ENCODE data around the gene FOXP1. TPM values are rescaled to one million over a fixed set of nuclear protein-coding genes. Genes with fewer than 3 reads are reported as not detected.
A peak's percentile ranks its signal among the peaks of the same experiment; 100 is the strongest.

The FOXP1 gene
- total and polyA plus RNA-seq, 9 of the 15 experiments (the other 6 are each of a cell fraction or from before 2014, with no cell fraction given) = 7.7 to 34.5 (median 13.7) TPM

DNA sequence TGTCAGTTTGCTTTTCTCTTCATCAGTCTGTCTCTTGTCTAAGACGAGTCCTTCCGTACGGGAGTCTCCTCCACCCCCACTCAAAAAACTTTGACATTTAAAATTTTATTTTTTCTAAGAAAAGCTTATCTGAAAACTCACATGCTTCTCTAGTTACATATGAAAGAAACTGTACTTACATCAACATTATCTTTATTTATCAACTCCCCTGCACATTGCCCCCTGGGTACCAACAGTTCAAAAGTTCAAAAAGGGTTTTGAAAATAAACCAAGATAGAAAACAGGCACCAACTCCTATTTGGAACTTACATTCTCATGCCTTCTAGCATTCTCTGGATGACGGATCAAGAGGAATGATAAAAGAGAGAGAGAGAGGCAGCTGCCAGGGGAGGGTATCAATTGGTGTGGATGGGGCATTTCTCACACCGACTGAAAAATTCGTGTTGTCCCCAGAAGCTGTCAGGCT lies 182.5 kb downstream of the FOXP1 start (continued):
- no peak for TF ChIP-seq ADNP (tag; IDR thresholded peaks at IDR 0.05)
- TF ChIP-seq, protein P1, sequence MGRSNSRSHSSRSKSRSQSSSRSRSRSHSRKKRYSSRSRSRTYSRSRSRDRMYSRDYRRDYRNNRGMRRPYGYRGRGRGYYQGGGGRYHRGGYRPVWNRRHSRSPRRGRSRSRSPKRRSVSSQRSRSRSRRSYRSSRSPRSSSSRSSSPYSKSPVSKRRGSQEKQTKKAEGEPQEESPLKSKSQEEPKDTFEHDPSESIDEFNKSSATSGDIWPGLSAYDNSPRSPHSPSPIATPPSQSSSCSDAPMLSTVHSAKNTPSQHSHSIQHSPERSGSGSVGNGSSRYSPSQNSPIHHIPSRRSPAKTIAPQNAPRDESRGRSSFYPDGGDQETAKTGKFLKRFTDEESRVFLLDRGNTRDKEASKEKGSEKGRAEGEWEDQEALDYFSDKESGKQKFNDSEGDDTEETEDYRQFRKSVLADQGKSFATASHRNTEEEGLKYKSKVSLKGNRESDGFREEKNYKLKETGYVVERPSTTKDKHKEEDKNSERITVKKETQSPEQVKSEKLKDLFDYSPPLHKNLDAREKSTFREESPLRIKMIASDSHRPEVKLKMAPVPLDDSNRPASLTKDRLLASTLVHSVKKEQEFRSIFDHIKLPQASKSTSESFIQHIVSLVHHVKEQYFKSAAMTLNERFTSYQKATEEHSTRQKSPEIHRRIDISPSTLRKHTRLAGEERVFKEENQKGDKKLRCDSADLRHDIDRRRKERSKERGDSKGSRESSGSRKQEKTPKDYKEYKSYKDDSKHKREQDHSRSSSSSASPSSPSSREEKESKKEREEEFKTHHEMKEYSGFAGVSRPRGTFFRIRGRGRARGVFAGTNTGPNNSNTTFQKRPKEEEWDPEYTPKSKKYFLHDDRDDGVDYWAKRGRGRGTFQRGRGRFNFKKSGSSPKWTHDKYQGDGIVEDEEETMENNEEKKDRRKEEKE (IDR thresholded peaks at IDR 0.05; ENCODE audit: borderline replicate concordance in 1 of 2, control insufficient read depth in 1 of 2, low read depth in 2 of 2, low read length in 1 of 2) = no peak
- TF ChIP-seq EGR1 (conservative IDR thresholded peaks at IDR 0.05) = peak; percentile 34; the same call in 1 of the 2 replicates
- no peak for TF ChIP-seq PYGO2 (tag; IDR thresholded peaks at IDR 0.05)
- no peak for TF ChIP-seq ZNF778 (CRISPR knock-in tag; IDR thresholded peaks at IDR 0.05)
- TF ChIP-seq DIDO1 (tag; IDR thresholded peaks at IDR 0.05; ENCODE audit: low read depth) = no peak
- TF ChIP-seq TSHZ1 (CRISPR knock-in tag; IDR thresholded peaks at IDR 0.05) = no peak
- TF ChIP-seq NCOA4 (IDR thresholded peaks at IDR 0.05; ENCODE audit: partially characterized antibody) = no peak
- TF ChIP-seq, protein P2, sequence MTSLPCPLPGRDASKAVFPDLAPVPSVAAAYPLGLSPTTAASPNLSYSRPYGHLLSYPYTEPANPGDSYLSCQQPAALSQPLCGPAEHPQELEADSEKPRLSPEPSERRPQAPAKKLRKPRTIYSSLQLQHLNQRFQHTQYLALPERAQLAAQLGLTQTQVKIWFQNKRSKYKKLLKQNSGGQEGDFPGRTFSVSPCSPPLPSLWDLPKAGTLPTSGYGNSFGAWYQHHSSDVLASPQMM (CRISPR knock-in tag; IDR thresholded peaks at IDR 0.05) = no peak
- no peak for TF ChIP-seq ZNF274 (IDR thresholded peaks at IDR 0.05; ENCODE audit: borderline replicate concordance, low read depth, low read length)
- TF ChIP-seq, protein P3, sequence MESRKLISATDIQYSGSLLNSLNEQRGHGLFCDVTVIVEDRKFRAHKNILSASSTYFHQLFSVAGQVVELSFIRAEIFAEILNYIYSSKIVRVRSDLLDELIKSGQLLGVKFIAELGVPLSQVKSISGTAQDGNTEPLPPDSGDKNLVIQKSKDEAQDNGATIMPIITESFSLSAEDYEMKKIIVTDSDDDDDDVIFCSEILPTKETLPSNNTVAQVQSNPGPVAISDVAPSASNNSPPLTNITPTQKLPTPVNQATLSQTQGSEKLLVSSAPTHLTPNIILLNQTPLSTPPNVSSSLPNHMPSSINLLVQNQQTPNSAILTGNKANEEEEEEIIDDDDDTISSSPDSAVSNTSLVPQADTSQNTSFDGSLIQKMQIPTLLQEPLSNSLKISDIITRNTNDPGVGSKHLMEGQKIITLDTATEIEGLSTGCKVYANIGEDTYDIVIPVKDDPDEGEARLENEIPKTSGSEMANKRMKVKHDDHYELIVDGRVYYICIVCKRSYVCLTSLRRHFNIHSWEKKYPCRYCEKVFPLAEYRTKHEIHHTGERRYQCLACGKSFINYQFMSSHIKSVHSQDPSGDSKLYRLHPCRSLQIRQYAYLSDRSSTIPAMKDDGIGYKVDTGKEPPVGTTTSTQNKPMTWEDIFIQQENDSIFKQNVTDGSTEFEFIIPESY (CRISPR knock-in tag; IDR thresholded peaks at IDR 0.05) = no peak
- no peak for TF ChIP-seq NFYB (IDR thresholded peaks at IDR 0.05; ENCODE audit: extremely low read depth, insufficient read length)
- TF ChIP-seq RHOXF2B (CRISPR knock-in tag; conservative IDR thresholded peaks at IDR 0.05) = no peak
- no peak for TF ChIP-seq ZNF384 (IDR thresholded peaks at IDR 0.05; ENCODE audit: low read depth, low read length)
- no peak for TF ChIP-seq ZNF134 (CRISPR knock-in tag; conservative IDR thresholded peaks at IDR 0.05)
- TF ChIP-seq ZNF584 (CRISPR knock-in tag; IDR thresholded peaks at IDR 0.05; ENCODE audit: low read depth) = no peak
- peak; percentile 63 for TF ChIP-seq SMARCA4 (IDR thresholded peaks at IDR 0.05)
- TF ChIP-seq TBP (optimal IDR thresholded peaks at IDR 0.05; ENCODE audit: low read depth, low read length) = no peak
- TF ChIP-seq, protein P4, sequence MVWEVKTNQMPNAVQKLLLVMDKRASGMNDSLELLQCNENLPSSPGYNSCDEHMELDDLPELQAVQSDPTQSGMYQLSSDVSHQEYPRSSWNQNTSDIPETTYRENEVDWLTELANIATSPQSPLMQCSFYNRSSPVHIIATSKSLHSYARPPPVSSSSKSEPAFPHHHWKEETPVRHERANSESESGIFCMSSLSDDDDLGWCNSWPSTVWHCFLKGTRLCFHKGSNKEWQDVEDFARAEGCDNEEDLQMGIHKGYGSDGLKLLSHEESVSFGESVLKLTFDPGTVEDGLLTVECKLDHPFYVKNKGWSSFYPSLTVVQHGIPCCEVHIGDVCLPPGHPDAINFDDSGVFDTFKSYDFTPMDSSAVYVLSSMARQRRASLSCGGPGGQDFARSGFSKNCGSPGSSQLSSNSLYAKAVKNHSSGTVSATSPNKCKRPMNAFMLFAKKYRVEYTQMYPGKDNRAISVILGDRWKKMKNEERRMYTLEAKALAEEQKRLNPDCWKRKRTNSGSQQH (CRISPR knock-in tag; IDR thresholded peaks at IDR 0.05) = no peak
